H1 (cell line): ENCODE results near the gene BNIP1. TPM values are rescaled to one million over a fixed set of nuclear protein-coding genes. Genes with fewer than 3 reads are reported as not detected.

Source experiments
- CEBPB ChIP-seq: IDR thresholded peaks from 2 replicates; pipeline ENCODE4 v1.6.1; 2012; ENCODE audit warnings: low read depth, low read length
- CHD7 ChIP-seq: fragments of 300-600 bp; sonication (generic); IDR thresholded peaks from 2 replicates; pipeline ENCODE4 v1.7.1; 2012; ENCODE audit warnings: low read length, moderate library complexity, mild to moderate bottlenecking, inconsistent platforms; ENCODE audit not compliant: insufficient replicate concordance
- CTCF ChIP-seq, 3 experiments: IDR thresholded peaks; 1 replicate in 2 of 3; 2 replicates in 1 of 3; pipeline versions ENCODE4 v1.5.1 to v1.6.1; 2011; ENCODE audit warnings: low read length in 3 of 3, mild to moderate bottlenecking in 3 of 3, inconsistent platforms in 2 of 3, low read depth in 1 of 3, moderate library complexity in 1 of 3; ENCODE audit not compliant: insufficient read depth in 1 of 3; ENCODE audit errors: control extremely low read depth in 1 of 3
- FOSL1 ChIP-seq: IDR thresholded peaks from 2 replicates; pipeline ENCODE4 v1.6.1; 2011; ENCODE audit warnings: mild to moderate bottlenecking, low read depth, low read length, moderate library complexity; ENCODE audit not compliant: insufficient read depth
- KDM4A ChIP-seq: IDR thresholded peaks from one replicate; pipeline ENCODE4 v1.7.1; 2012; ENCODE audit warnings: low read depth, mild to moderate bottlenecking, moderate library complexity, low read length, inconsistent platforms; ENCODE audit not compliant: severe bottlenecking
- PHF8 ChIP-seq: fragments of 200-600 bp; sonication (generic); conservative IDR thresholded peaks from 2 replicates; pipeline ENCODE4 v1.7.1; 2012; ENCODE audit warnings: low read depth, mild to moderate bottlenecking, inconsistent platforms, low read length, moderate library complexity
- SIX5 ChIP-seq: IDR thresholded peaks from 2 replicates; pipeline ENCODE4 v1.6.1; 2011; ENCODE audit warnings: mild to moderate bottlenecking, low read depth, low read length
- TAF1 ChIP-seq: IDR thresholded peaks from 2 replicates; pipeline ENCODE4 v1.6.1; 2011; ENCODE audit warnings: mild to moderate bottlenecking, low read depth, low read length
- polyA plus RNA-seq, 7 experiments: library from polyadenylated mRNA; depleted of rRNA in 3 of 7; stranded (reverse) in 5 of 7; unstranded in 2 of 7; fragments of >200 nt in 5 of 7; fragments of 200-250 nt in 2 of 7; gene quantifications; 1 replicate in 5 of 7; 2 replicates in 1 of 7; 4 replicates in 1 of 7; pipeline versions ENCODE4 v1.2.1 to v1.2.3, GENCODE V29; 2011 to 2013; ENCODE audit warnings: missing spikeins in 2 of 7, mixed read lengths in 2 of 7
- total RNA-seq: library from RNA; stranded (reverse); fragmentation: NEBNext Ultra II Directional; extraction: Animal tissue kit (Norgen Biotek cat#: 25700); gene quantifications from 2 replicates; pipeline ENCODE4 v1.2.1, GENCODE V29; 2021

The BNIP1 gene
- total and polyA plus RNA-seq, 2 of the 8 experiments (the other 6 are each of a cell fraction or from before 2014, with no cell fraction given): 13.5 to 14.7 TPM

GRCh38 chr5:173202266-173202875 lies 58.0 kb downstream of the BNIP1 start (continued):
- TF ChIP-seq CHD7 (no peak), SIX5 (no peak), PHF8 (no peak), CTCF (IDR thresholded peaks at IDR 0.05; ENCODE audit: control extremely low read depth in 1 of 3, insufficient read depth in 1 of 3, low read depth in 1 of 3, low read length in 3 of 3) (no peak), CEBPB (no peak), KDM4A (no peak), FOSL1 (no peak), TAF1 (no peak)
